Activated naive CD4-positive, alpha-beta T cell treated with anti-CD3 and anti-CD28 coated beads, Interleukin-2, amount 50 U/mL, for 72 hours (primary cell): ENCODE measurements around the gene EIPR1. TPM values are rescaled to one million over a fixed set of nuclear protein-coding genes. Genes with fewer than 3 reads are reported as not detected.
"Not testable (repeated sequence)": the region's sequence is repeated elsewhere in the genome, so short reads cannot be mapped to it uniquely, and the experiment has no call there.

Experiments used
- ATAC-seq, 2 donors: fragments of 150-1000 bp; cut with Tn5 transposase; 2 replicates each; pipeline ENCODE4 v1.10.0; 2021; ENCODE audit warnings: mild to moderate bottlenecking in 2 of 2, moderate library complexity in 2 of 2
- DNase-seq, 2 donors: peaks; one replicate each; pipeline ENCODE4 v3.0.0; 2021 to 2022; ENCODE audit warnings: low spot score in 2 of 2
- H3K27ac Mint-ChIP-seq, 2 donors: one replicate each; pipeline ENCODE4 v1.8.0; 2022; ENCODE audit warnings: mild to moderate bottlenecking in 2 of 2, mixed read lengths in 2 of 2
- H3K36me3 Mint-ChIP-seq, 2 donors: one replicate each; pipeline ENCODE4 v1.8.0; 2022; ENCODE audit warnings: mixed read lengths in 2 of 2
- H3K9me3 Mint-ChIP-seq, 2 donors: one replicate each; pipeline ENCODE4 v1.8.0; 2022; ENCODE audit warnings: mixed read lengths in 2 of 2
- total RNA-seq, 2 donors: library from RNA; stranded (reverse); gene quantifications; one replicate each; pipeline ENCODE4 v1.2.3, GENCODE V29; 2022

Gene EIPR1
- total RNA-seq, 2 donors from 2014 or later: 28.0 to 43.6 TPM

GRCh38 chr2:3189076-3189591 is 188.5 kb downstream of the EIPR1 start:
- no peaks in the 10 kb centered on the region for H3K9me3 Mint-ChIP-seq
- ATAC-seq: no peak
- peaks cover 0 to 4% of the 10 kb centered on the region in 2 donors for H3K36me3 Mint-ChIP-seq
- no peak for DNase-seq
- peak overlapping the region in 1 of 2 donors; percentile 41 for H3K27ac Mint-ChIP-seq

DNA sequence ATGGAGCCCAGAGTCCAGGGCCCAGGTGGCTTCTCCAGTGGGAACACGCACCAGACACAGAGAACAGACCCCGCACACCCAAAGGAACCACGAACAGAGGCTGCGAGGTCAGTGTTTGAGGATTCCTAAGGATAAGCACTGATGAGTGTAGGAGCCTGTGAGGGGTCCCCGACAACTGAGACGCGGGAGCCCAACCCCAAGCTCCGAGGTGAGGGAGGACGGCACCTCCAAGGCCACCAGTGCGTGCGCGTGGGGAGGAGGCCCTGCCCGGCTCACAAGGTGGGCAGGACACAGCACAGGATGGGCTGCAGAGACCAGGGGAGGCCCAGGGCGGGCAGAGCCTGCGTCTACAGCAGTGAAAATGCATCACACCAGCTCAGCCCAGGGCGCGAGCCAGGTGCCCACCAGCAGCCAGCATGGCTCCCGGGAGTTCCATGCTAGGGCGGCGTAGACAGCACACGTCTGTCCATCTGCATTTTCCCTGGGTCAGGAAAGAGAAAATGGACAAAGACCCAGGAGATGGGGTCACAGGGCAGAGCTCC is 189.1 kb downstream of the EIPR1 start:
- ATAC-seq (peak in 1 of 2 donors; percentile 19), DNase-seq (no peak)
- Mint-ChIP-seq H3K27ac (no peak overlapping the region), H3K9me3 (no peaks in the 10 kb centered on the region), H3K36me3 (peaks cover 0 to 4% of the 10 kb centered on the region in 2 donors)

DNA sequence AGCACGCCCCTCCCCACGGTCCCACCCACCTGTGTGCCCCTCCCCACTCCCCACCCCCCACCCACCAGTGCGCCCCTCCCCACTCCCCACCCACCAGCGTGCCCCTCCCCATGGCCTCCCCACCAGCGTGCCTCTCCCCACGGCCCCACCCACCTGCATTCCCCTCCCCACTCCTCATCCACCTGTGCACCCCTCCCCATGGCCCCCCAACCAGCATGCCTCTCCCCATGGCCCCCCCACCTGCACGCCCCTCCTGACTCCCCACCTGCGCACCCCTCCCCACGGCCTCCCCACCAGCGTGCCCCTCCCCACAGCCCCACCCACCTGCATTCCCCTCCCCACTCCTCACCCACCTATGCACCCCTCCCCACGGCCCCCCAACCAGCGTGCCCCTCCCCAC is 190.2 kb downstream of the EIPR1 start:
- Mint-ChIP-seq H3K9me3 (no peaks in the 10 kb centered on the region), H3K36me3 (peaks cover 0 to 4% of the 10 kb centered on the region in 2 donors), H3K27ac (no peak overlapping the region)
- ATAC-seq (no peak), DNase-seq (no peak)

DNA sequence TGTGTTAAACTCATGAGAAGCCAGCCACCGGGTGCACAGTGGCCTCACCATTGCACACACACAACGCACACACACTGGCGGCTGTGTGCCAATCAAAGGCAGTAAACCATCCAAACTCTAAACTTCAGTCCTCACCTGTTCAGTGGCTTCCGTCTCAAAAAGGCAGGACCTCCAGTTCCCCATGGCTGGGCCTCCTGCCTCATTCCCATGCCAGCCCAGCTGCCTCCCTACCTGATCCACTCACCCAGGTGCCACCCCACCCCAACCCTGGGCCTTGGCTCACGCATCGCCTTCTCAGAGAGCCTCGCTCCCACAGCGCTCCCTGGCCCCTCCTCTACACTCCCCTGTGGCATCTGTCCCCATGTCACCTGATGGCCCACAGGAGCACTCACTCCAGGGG is 190.9 kb downstream of the EIPR1 start:
- H3K36me3 Mint-ChIP-seq: peaks cover 0 to 4% of the 10 kb centered on the region in 2 donors
- ATAC-seq (peak in 1 of 2 donors; percentile 10), DNase-seq (no peak)
- no peak overlapping the region for H3K27ac Mint-ChIP-seq
- H3K9me3 Mint-ChIP-seq: no peaks in the 10 kb centered on the region

GRCh38 chr2:3185910-3186309 is 191.7 kb downstream of the EIPR1 start:
- Mint-ChIP-seq H3K36me3 (peaks cover 0 to 4% of the 10 kb centered on the region in 2 donors), H3K9me3 (no peaks in the 10 kb centered on the region), H3K27ac (no peak overlapping the region)
- DNase-seq (no peak), ATAC-seq (no peak)

GRCh38 chr2:3185256-3185655 is 192.4 kb downstream of the EIPR1 start:
- no peaks in the 10 kb centered on the region for H3K9me3 Mint-ChIP-seq
- no peak for ATAC-seq
- H3K27ac Mint-ChIP-seq: peak overlapping the region in 1 of 2 donors; percentile 72
- H3K36me3 Mint-ChIP-seq: peaks cover 0 to 4% of the 10 kb centered on the region in 2 donors
- no peak for DNase-seq

DNA sequence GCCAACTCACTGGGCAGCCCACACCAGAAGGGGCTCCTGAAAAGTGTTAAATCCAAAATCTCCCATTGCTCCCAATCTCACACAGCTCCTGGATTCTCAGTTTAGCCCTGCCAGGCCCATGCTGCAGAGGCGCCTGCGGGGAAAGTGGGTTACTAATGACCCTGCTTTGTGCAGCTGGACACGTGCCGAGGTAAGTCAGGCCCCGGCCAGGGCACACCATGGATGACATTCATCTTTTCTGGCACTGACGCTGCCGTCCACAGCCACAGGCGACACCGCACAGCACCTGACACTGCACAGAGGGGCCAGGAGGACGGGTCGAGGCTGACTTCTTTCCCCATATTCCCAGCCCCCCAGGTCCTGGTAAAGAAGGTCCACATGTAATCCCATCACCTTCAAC is 193.5 kb downstream of the EIPR1 start:
- DNase-seq: no peak
- no peaks in the 10 kb centered on the region for H3K9me3 Mint-ChIP-seq
- ATAC-seq: no peak
- no peak overlapping the region for H3K27ac Mint-ChIP-seq
- peaks cover 0 to 4% of the 10 kb centered on the region in 2 donors for H3K36me3 Mint-ChIP-seq

GRCh38 chr2:3183766-3184165 is 193.9 kb downstream of the EIPR1 start:
- peaks cover 0 to 4% of the 10 kb centered on the region in 2 donors for H3K36me3 Mint-ChIP-seq
- H3K27ac Mint-ChIP-seq: no peak overlapping the region
- no peaks in the 10 kb centered on the region for H3K9me3 Mint-ChIP-seq
- ATAC-seq (no peak), DNase-seq (no peak)

DNA sequence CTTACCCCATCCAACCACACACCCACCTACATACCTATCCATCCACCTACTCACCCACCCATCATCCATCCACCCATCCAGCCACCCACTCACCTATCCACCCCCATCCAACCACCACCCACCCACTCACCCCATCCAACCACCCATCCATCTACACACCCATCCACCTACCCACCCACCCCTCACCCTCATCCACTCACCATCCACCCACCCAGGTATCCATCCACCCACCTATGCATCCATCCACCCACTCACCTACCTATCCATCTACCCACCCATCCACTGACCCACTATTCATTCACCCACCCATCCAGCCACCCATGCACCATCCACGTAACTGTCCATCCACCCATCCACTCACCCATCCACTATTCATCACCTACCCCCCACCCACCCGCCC is 194.8 kb downstream of the EIPR1 start:
- Mint-ChIP-seq H3K36me3 (peaks cover 0 to 4% of the 10 kb centered on the region in 2 donors), H3K27ac (no peak overlapping the region), H3K9me3 (no peaks in the 10 kb centered on the region)
- no peak for ATAC-seq
- DNase-seq: no peak

DNA sequence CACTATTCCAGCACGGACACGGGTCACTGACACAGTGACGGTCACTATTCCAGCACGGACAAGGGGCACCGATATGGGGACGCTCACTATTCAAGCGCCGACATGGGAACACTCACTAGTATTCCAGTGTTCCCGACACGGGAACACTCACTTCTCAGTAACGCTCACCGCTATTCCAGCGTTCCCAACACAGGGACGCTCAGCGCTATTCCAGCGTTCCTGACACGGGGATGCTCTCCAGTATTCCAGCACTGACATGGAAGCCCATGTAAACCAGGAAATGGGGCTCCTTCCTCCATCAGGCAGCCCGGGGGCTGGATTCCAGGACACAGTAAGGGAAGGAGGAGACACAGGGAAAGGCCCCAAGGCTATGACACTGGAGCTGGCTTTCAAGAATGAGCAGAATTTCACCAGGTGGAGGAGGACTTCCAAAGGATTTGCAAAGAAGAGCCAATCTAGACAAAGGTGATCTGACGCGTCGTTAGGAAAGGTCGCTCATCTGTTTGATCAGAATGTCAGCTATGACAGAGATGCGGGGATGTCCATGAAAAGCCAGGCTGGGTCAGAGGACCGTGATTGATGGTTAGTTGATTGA is 196.1 kb downstream of the EIPR1 start:
- ATAC-seq: no peak
- Mint-ChIP-seq H3K36me3 (peaks cover 0 to 4% of the 10 kb centered on the region in 2 donors), H3K9me3 (no peaks in the 10 kb centered on the region), H3K27ac (no peak overlapping the region)
- no peak for DNase-seq

DNA sequence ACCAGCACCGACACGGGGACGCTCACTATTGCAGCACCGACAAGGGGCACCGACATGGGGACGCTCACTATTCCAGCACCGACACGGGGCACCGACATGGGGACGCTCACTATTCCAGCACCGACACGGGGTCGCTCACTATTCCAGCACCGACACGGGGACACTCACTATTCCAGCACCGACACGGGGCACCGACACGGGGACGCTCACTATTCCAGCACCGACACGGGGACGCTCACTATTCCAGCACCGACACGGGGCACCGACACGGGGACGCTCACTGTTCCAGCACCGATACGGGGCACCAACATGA is 196.8 kb downstream of the EIPR1 start:
- H3K27ac Mint-ChIP-seq, ATAC-seq: not testable (repeated sequence)

DNA sequence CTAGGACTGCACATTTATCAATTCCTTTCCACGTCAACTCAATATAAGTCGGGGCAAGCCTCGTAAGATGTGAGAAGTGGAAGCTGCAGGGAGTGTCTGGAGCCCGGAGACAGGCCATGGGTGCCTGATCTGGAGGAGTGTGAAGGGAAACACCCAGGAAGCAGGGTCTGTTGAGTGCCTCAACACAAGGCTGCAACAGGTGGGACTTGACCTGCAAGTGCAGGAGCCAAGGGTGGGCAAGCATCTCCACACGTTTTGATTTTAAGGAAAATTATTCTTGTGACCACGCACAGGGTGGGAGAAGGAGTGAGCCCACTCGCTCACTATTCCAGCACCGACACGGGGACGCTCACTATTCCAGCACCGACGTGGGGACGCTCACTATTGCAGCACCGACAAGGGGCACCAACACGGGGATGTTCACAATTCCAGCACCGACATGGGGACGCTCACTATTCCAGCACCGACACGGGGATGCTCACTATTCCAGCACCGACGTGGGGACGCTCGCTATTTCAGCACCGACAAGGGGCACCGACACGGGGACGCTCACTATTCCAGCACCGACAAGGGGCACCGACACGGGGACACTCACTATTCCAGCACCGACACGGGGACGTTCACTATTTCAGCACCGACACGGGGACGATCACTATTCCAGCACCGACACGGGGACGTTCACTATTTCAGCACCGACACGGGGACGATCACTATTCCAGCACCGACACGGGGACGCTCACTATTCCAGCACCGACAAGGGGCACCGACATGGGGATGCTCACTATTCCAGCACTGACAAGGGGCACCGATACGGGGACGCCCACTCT is 197.3 kb downstream of the EIPR1 start:
- Mint-ChIP-seq H3K27ac (no peak overlapping the region), H3K9me3 (no peaks in the 10 kb centered on the region), H3K36me3 (peaks cover 0 to 2% of the 10 kb centered on the region in 2 donors)
- DNase-seq (no peak), ATAC-seq (peak in 1 of 2 donors; percentile 21)

More for the DNA sequence above, 196.8 kb downstream of the EIPR1 start:
- not testable (repeated sequence) for H3K36me3 Mint-ChIP-seq, H3K9me3 Mint-ChIP-seq, DNase-seq

- H3K27ac Mint-ChIP-seq: no peak overlapping the region
- peak in 1 of 2 donors; percentile 32 for ATAC-seq
- H3K9me3 Mint-ChIP-seq: no peaks in the 10 kb centered on the region
- DNase-seq: no peak
- no peaks in the 10 kb centered on the region for H3K36me3 Mint-ChIP-seq
Observed at GRCh38 chr2:3179626-3180025, 198.0 kb downstream of the EIPR1 start.

DNA sequence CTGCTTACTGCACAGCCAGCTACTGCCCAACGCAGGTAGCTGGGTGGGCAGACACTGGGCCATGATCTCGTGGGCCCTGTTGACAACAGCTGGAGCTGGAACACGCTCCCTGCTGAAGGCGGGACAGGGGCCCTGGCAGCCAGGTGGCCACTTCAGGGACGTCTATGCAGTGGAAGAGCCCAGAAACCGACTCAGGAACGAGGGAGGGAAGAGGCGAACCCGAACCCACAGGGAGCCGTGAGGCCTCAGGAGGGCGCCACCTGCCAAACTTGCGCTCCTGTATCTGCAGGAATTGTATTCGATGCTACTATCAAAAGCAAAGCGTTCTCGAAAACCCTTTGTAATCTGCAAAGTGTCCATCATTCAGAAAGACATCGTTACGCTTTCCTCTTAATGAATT is 198.4 kb downstream of the EIPR1 start:
- ATAC-seq: no peak
- Mint-ChIP-seq H3K9me3 (no peaks in the 10 kb centered on the region), H3K36me3 (no peaks in the 10 kb centered on the region), H3K27ac (no peak overlapping the region)
- DNase-seq: peak in 1 of 2 donors; percentile 33

GRCh38 chr2:3178578-3179031 is 199.0 kb downstream of the EIPR1 start:
- DNase-seq (no peak), ATAC-seq (no peak)
- Mint-ChIP-seq H3K27ac (no peak overlapping the region), H3K36me3 (no peaks in the 10 kb centered on the region), H3K9me3 (no peaks in the 10 kb centered on the region)

GRCh38 chr2:3177891-3178577 is 199.6 kb downstream of the EIPR1 start:
- no peak for ATAC-seq
- H3K9me3 Mint-ChIP-seq: no peaks in the 10 kb centered on the region
- H3K27ac Mint-ChIP-seq: no peak overlapping the region
- no peaks in the 10 kb centered on the region for H3K36me3 Mint-ChIP-seq
- DNase-seq: no peak

GRCh38 chr2:3176869-3177255 is 200.8 kb downstream of the EIPR1 start:
- Mint-ChIP-seq H3K36me3 (peaks cover 0 to 4% of the 10 kb centered on the region in 2 donors), H3K27ac (no peak overlapping the region), H3K9me3 (no peaks in the 10 kb centered on the region)
- ATAC-seq: no peak
- DNase-seq: peak in 1 of 2 donors; percentile 38
